PC-3 (cell line): ENCODE measurements around the gene TMEM45A.

Experiments used
- EZH2 ChIP-seq: fragments of 300-600 bp; sonication (generic); IDR thresholded peaks from one replicate; pipeline ENCODE4 v1.6.1; 2017; ENCODE audit warnings: antibody characterized with exemption, mild to moderate bottlenecking, low read length; ENCODE audit not compliant: unreplicated experiment
- EZH2phosphoT487 ChIP-seq: fragments of 300-600 bp; sonication (generic); IDR thresholded peaks from 2 replicates; pipeline ENCODE4 v1.6.1; 2018; ENCODE audit warnings: mild to moderate bottlenecking, antibody characterized with exemption, low read length, borderline replicate concordance
- TF ChIP-seq, protein P1 (sequence below): fragments of 300-600 bp; sonication (generic); conservative IDR thresholded peaks from 2 replicates; pipeline ENCODE4 v1.5.1; 2017; ENCODE audit warnings: antibody characterized with exemption, low read depth, mild to moderate bottlenecking, low read length

- TF ChIP-seq, protein P1, sequence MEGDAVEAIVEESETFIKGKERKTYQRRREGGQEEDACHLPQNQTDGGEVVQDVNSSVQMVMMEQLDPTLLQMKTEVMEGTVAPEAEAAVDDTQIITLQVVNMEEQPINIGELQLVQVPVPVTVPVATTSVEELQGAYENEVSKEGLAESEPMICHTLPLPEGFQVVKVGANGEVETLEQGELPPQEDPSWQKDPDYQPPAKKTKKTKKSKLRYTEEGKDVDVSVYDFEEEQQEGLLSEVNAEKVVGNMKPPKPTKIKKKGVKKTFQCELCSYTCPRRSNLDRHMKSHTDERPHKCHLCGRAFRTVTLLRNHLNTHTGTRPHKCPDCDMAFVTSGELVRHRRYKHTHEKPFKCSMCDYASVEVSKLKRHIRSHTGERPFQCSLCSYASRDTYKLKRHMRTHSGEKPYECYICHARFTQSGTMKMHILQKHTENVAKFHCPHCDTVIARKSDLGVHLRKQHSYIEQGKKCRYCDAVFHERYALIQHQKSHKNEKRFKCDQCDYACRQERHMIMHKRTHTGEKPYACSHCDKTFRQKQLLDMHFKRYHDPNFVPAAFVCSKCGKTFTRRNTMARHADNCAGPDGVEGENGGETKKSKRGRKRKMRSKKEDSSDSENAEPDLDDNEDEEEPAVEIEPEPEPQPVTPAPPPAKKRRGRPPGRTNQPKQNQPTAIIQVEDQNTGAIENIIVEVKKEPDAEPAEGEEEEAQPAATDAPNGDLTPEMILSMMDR = no peak
- no peak for TF ChIP-seq EZH2
- TF ChIP-seq EZH2phosphoT487 = no peak
These were observed 4.4 kb downstream of the TMEM45A start for GRCh38 chr3:100496711-100497261.
